NCI-H2107 (cell line): ENCODE measurements around the gene ARMS2.

Experiments used
- DNase-seq: peaks from one replicate; lab custom pipeline; 2025; lab: John Stamatoyannopoulos, UW

ARMS2 gene

GRCh38 chr10:122473116-122473515 is 18.7 kb downstream of the ARMS2 start:
- no peak for DNase-seq

- DNase-seq: no peak
Observed at GRCh38 chr10:122474131-122474818, 19.8 kb downstream of the ARMS2 start.

- no peak for DNase-seq
Observed at GRCh38 chr10:122475100-122475499, 20.6 kb downstream of the ARMS2 start.

- no peak for DNase-seq
Observed at GRCh38 chr10:122475591-122476332, 21.3 kb downstream of the ARMS2 start.

- DNase-seq: no peak
Observed at GRCh38 chr10:122476333-122476695, 21.9 kb downstream of the ARMS2 start.

- no peak for DNase-seq
Observed at GRCh38 chr10:122477436-122477835, 23.0 kb downstream of the ARMS2 start.

GRCh38 chr10:122478971-122479370 is 24.5 kb downstream of the ARMS2 start:
- DNase-seq: no peak

GRCh38 chr10:122480146-122480833 is 25.8 kb downstream of the ARMS2 start:
- no peak for DNase-seq

- DNase-seq: no peak
Observed at GRCh38 chr10:122481296-122482056, 27.0 kb downstream of the ARMS2 start.

- no peak for DNase-seq
Observed at GRCh38 chr10:122484276-122485060, 30.0 kb downstream of the ARMS2 start.

GRCh38 chr10:122485670-122486069 is 31.2 kb downstream of the ARMS2 start:
- DNase-seq: no peak

GRCh38 chr10:122486406-122487080 is 32.1 kb downstream of the ARMS2 start:
- DNase-seq: no peak

- DNase-seq: peak; percentile 16
Observed at GRCh38 chr10:122487174-122487765, 32.8 kb downstream of the ARMS2 start.

GRCh38 chr10:122490268-122490667 is 35.8 kb downstream of the ARMS2 start:
- no peak for DNase-seq

GRCh38 chr10:122490786-122491680 is 36.6 kb downstream of the ARMS2 start:
- DNase-seq: no peak

- DNase-seq: no peak
Observed at GRCh38 chr10:122492006-122492405, 37.6 kb downstream of the ARMS2 start.

GRCh38 chr10:122492999-122493481 is 38.6 kb downstream of the ARMS2 start:
- DNase-seq: no peak

GRCh38 chr10:122493761-122494160 is 39.3 kb downstream of the ARMS2 start:
- DNase-seq: no peak

GRCh38 chr10:122494173-122494820 is 39.8 kb downstream of the ARMS2 start:
- DNase-seq: no peak
